H1 (cell line): ENCODE data around the gene ITLN1. TPM values are rescaled to one million over a fixed set of nuclear protein-coding genes. Genes with fewer than 3 reads are reported as not detected.
A peak's percentile ranks its signal among the peaks of the same experiment; 100 is the strongest.

Experiments
- TAF7 ChIP-seq: optimal IDR thresholded peaks from 2 replicates; pipeline ENCODE3; 2011; ENCODE audit warnings: low read depth, mild to moderate bottlenecking, inconsistent platforms, low read length, moderate library complexity, borderline replicate concordance
- ZNF274 ChIP-seq: IDR thresholded peaks from 2 replicates; pipeline ENCODE4 v1.7.0; 2012; ENCODE audit warnings: low read length, borderline replicate concordance; ENCODE audit errors: extremely low read depth
- polyA plus RNA-seq, 7 experiments: library from polyadenylated mRNA; depleted of rRNA in 3 of 7; stranded (reverse) in 5 of 7; unstranded in 2 of 7; fragments of >200 nt in 5 of 7; fragments of 200-250 nt in 2 of 7; gene quantifications; 1 replicate in 5 of 7; 2 replicates in 1 of 7; 4 replicates in 1 of 7; pipeline versions ENCODE4 v1.2.1 to v1.2.3, GENCODE V29; 2011 to 2013; ENCODE audit warnings: missing spikeins in 2 of 7, mixed read lengths in 2 of 7
- total RNA-seq: library from RNA; stranded (reverse); fragmentation: NEBNext Ultra II Directional; extraction: Animal tissue kit (Norgen Biotek cat#: 25700); gene quantifications from 2 replicates; pipeline ENCODE4 v1.2.1, GENCODE V29; 2021
- TF ChIP-seq, protein P1 (sequence below), 3 experiments: IDR thresholded peaks; 1 replicate in 2 of 3; 2 replicates in 1 of 3; pipeline versions ENCODE4 v1.5.1 to v1.6.1; 2011; ENCODE audit warnings: low read length in 3 of 3, mild to moderate bottlenecking in 3 of 3, inconsistent platforms in 2 of 3, low read depth in 1 of 3, moderate library complexity in 1 of 3; ENCODE audit not compliant: insufficient read depth in 1 of 3; ENCODE audit errors: control extremely low read depth in 1 of 3

ITLN1 gene
- total and polyA plus RNA-seq, 2 of the 8 experiments (the other 6 are each of a cell fraction or from before 2014, with no cell fraction given), result not detected

DNA sequence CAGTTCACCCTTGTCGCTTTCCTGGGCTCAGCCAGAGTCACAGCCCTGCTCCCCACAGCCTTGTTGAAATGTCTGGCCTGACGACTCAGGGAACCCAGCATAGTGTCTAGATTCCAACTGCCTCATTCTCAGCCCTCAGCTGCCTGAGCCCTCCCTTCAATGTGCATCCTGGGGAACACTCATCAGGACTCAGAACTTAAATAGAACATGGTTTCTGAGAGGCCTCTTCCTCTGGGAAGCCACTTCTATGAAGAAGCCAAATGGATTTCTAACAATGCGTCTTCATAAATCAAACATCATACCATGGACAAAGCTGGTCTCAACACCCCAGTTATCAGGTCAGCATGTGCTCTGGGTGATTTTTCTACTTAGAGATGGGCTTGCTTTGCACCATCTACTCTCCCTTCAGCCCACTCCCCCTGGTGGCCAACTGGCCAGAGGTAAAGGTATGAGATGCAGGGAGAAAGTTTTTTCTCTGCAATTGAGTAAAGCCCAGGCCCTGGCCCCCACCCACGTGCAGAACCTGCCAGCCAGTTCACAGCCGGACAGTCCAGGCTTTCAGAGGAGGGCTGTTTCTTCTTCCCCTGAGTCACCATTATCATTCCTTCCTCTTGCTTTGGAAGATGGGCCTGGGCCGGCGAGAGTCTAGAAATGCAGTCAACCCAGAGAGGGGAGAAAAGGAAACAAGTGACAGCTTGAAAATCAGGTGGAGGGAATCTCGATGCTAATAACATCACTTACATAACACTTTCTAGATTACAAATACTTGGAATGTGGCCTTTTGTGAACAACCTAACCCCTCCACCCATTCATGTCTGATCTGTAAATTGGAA, 54.4 kb downstream of the ITLN1 start (continued):
- TF ChIP-seq TAF7, result peak; percentile 23
- TF ChIP-seq, protein P1, sequence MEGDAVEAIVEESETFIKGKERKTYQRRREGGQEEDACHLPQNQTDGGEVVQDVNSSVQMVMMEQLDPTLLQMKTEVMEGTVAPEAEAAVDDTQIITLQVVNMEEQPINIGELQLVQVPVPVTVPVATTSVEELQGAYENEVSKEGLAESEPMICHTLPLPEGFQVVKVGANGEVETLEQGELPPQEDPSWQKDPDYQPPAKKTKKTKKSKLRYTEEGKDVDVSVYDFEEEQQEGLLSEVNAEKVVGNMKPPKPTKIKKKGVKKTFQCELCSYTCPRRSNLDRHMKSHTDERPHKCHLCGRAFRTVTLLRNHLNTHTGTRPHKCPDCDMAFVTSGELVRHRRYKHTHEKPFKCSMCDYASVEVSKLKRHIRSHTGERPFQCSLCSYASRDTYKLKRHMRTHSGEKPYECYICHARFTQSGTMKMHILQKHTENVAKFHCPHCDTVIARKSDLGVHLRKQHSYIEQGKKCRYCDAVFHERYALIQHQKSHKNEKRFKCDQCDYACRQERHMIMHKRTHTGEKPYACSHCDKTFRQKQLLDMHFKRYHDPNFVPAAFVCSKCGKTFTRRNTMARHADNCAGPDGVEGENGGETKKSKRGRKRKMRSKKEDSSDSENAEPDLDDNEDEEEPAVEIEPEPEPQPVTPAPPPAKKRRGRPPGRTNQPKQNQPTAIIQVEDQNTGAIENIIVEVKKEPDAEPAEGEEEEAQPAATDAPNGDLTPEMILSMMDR (IDR thresholded peaks at IDR 0.05; ENCODE audit: control extremely low read depth in 1 of 3, insufficient read depth in 1 of 3, low read depth in 1 of 3, low read length in 3 of 3), result peak; percentile 82 to 93 (median 89)
- TF ChIP-seq ZNF274, result no peak
